Stimulated activated CD4-positive, alpha-beta T cell treated with anti-CD3 and anti-CD28 coated beads, Interleukin-12 subunit alpha, Interleukin-12 subunit beta, amount 100 ng/mL, for 4 hours (primary cell): ENCODE results near the gene NUP160.
A peak's percentile ranks its signal among the peaks of the same experiment; 100 is the strongest.
"Not testable (repeated sequence)": the region's sequence is repeated elsewhere in the genome, so short reads cannot be mapped to it uniquely, and the experiment has no call there.

ENCODE experiments used
- DNase-seq: peaks from one replicate; pipeline ENCODE4 v3.0.0-alpha.2; 2020

Gene NUP160

DNA sequence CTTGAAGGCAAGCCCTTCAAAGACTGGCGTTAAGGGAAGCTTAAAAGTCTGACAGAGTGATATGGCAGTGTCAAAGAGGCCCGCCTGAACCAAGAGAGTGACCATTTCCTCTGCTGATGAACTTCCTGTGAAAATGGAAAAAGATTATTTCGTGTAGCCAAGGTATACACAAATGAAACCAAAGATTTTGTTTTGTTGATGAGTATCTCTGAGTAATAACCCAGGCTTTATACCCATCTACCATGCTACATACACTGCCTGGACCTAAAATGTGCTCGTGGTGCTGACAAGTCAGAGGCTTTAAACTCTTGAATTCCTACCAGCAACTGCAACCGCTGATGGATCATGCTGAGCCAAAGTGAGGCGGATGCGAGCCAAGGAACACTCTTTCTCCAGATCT lies 60.0 kb downstream of the NUP160 start:
- DNase-seq, result no peak

- DNase-seq, result no peak
Measured at GRCh38 chr11:47786373-47786772, 61.8 kb downstream of the NUP160 start.

DNA sequence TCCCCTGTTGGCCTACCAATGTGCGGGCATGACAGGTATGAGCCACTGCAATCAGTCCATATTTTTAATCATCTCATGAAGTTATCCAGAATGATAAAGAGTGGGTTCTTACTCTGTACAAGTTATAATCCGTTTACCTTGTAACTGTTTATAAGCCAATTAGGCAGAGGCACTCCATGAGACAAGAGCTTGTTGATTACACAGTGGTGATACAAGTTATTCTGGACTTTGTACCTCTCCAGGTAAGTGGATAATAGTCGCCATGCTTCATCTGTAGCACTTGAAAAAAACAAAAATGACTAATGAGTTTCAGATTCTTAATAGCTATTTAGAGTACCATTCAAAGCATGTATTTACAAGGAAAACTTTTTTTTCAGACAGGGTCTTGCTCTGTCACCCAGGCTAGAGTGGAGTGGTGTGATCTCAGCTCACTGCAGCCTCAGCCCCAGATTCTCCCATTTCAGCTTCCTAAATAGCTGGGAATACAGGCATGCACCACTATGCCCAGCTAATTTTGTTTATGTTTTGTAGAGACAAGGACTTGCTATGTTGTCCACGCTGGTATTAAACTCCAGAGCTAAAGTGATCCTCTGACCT lies 63.3 kb downstream of the NUP160 start:
- DNase-seq, result no peak

GRCh38 chr11:47783087-47783610 lies 65.0 kb downstream of the NUP160 start:
- no peak for DNase-seq

- no peak for DNase-seq
Measured at GRCh38 chr11:47778878-47779483, 69.2 kb downstream of the NUP160 start.

DNA sequence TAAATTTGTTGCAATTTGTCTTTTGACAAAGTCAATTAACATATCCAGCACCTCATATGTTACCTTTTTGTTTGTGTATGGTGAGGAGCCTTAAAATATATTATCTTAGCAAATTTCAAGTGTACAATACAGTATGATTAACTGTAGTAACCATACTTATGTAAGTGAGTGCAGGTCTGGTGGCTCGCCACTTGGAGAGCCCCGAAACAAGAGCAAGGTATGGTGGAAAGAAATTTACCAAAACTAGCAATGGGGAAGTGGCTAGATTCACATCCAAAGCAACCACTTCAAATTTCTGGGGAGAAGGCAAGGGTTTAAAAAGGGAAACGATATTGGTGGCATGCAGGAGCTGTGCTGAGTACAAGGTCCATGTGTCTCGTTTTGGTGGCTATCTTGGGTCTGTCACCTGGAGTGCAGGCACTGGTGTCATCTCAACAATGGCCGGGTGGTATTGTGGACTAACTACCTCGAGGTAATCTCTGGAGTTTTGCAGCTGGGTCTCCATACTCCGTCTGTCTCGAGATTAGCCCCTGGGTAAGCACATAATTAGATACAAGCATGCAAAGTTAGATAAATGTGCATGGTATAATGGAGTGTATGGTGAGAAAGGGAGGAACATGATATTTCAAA lies 72.8 kb downstream of the NUP160 start:
- DNase-seq, result no peak

DNA sequence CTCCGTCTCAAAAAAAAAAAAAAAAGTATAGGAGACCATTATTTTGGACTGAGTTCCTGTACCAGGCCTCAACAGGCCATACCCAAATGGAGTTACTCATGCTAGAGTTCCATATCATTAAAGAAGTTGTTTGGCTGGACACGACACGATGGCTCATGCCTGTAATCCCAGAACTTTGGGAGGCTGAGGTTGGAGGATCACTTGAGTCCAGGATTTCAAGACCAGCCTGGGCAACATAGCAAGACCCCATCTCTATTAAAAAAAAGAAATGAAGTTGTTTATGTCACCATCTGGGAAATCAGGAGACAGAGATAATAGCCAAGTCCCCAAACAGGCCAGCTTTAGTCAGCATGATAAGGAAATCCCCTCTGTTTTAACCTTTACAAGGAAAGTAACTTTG lies 74.3 kb downstream of the NUP160 start:
- no peak for DNase-seq

- DNase-seq, result not testable (repeated sequence)
Measured at GRCh38 chr11:47769556-47769955, 78.6 kb downstream of the NUP160 start.

GRCh38 chr11:47768101-47768612 lies 80.0 kb downstream of the NUP160 start:
- peak; percentile 13 for DNase-seq

DNA sequence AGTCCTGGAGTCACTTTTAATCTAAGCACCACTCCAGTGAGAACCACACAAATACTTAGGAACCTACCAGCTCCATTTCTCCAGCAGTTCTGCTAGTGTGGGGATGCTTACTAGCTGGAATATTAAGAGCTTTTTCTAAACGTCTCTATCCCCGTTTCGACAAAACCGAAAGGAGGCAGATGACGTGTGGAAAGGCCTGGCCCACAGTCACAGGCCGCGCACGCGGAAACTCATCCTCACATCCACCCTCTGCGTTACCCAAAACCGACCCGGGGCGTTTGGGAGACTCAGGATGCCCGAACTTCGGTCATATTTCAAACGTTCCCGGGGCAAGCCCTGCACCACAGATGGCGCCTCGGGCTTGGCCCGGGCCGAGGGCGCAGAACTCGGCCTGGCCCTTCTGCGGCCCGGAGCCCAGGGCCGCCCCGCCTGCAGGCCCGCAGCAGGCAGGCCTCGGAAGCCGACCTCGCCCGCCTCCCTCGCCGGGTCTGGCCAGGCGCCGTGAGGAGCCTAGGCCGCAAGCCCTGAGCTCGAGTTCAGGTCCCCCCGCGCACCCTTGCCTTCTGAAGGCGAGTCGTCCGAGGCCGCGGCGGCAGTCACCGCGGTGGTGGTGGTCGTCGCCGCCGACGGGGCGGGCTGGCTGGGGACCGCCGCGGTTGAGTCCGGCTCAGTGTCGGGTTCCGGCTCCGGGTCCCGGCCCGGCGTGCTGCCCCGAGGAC lies 81.5 kb downstream of the NUP160 start:
- DNase-seq, result peak; percentile 74

GRCh38 chr11:47765086-47765485 lies 83.1 kb downstream of the NUP160 start:
- no peak for DNase-seq

- DNase-seq, result not testable (repeated sequence)
Measured at GRCh38 chr11:47759291-47759690, 88.9 kb downstream of the NUP160 start.

DNA sequence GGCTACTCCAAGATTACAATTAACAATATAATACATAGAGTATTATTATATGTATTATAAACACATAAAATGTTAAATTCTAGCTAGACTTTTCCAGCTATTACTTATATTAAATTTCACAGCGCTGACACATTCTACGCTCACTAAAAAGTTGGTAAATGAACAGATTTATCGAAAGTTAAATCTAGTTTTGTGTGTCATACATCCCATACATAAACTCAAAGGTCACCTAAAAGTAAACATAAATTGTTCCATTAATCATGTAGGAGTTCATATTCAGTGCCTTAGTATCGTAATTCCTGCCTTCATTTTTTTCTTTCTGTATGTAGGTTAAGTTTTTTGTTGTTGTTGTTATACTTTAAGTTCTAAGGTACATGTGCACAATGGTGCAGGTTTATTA lies 91.9 kb downstream of the NUP160 start:
- DNase-seq, result no peak

DNA sequence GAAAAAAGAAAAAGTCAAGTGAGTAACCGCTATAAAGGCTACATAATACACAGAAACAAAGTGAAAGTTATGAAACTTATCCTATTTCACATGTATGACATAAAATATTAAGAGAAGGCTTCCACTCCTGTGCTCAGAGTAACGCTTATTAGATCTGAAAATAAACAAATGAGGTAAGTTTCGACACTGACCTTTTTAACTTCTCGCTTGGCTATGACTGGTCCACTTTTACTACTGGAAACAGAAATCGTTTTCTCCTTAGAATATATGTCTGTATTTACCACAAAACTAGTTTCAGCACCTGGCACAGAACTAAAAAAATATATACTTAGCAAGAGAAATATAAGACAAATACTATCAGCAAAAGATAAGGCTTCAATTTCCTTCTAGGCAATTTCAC lies 97.4 kb downstream of the NUP160 start:
- no peak for DNase-seq

- not testable (repeated sequence) for DNase-seq
Measured at GRCh38 chr11:47742494-47742893, 105.7 kb downstream of the NUP160 start.

GRCh38 chr11:47737817-47738216 lies 110.3 kb downstream of the NUP160 start:
- not testable (repeated sequence) for DNase-seq

- DNase-seq, result no peak
Measured at GRCh38 chr11:47732271-47732670, 115.9 kb downstream of the NUP160 start.

DNA sequence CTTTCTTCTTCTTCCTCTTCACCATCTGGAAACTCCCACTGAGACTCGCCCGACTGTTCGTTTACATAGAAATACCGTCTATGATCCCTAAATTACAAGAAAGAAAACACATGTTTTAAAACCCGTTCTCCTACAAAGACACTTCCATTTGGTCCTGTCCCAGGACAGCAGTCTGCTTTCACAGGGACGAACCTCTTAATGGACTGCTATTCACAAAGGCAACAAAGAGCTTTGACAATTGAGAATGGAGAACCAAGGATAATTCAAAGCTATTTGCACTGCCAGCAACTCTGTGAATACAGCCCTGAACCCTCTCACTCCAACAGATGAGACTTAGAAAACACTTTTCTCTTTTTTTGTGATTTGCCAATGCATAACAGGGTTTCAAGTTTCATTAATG lies 116.7 kb downstream of the NUP160 start:
- no peak for DNase-seq
